IMR-90 (cell line): ENCODE measurements around the gene VPS52.

Experiments used
- BHLHE40 ChIP-seq: fragments of 150-350 bp; IDR thresholded peaks from 2 replicates; pipeline ENCODE4 v1.6.1; 2016; ENCODE audit warnings: mild to moderate bottlenecking, low read depth, low read length
- CTCF ChIP-seq: conservative IDR thresholded peaks from 2 replicates; pipeline ENCODE4 v1.5.1; 2012; ENCODE audit warnings: mild to moderate bottlenecking, low read depth, low read length, improper control_type of control experiment
- USF2 ChIP-seq: fragments of 150-350 bp; IDR thresholded peaks from 2 replicates; pipeline ENCODE4 v1.6.1; 2017; ENCODE audit warnings: mild to moderate bottlenecking, antibody characterized with exemption, low read length, low read depth

GRCh38 chr6:33277663-33278391 is 6.2 kb upstream of the VPS52 start:
- TF ChIP-seq CTCF (0 out of 2 replicates have a peak, but pooled peaks have one; percentile 11), BHLHE40 (no peak), USF2 (no peak)
